ENCODE results near the gene TLX3. TPM values are rescaled to one million over a fixed set of nuclear protein-coding genes. Genes with fewer than 3 reads are reported as not detected.

TLX3 gene
- total and polyA plus RNA-seq, 2 of the 8 experiments (the other 6 are each of a cell fraction or from before 2014, with no cell fraction given), result not detected

DNA sequence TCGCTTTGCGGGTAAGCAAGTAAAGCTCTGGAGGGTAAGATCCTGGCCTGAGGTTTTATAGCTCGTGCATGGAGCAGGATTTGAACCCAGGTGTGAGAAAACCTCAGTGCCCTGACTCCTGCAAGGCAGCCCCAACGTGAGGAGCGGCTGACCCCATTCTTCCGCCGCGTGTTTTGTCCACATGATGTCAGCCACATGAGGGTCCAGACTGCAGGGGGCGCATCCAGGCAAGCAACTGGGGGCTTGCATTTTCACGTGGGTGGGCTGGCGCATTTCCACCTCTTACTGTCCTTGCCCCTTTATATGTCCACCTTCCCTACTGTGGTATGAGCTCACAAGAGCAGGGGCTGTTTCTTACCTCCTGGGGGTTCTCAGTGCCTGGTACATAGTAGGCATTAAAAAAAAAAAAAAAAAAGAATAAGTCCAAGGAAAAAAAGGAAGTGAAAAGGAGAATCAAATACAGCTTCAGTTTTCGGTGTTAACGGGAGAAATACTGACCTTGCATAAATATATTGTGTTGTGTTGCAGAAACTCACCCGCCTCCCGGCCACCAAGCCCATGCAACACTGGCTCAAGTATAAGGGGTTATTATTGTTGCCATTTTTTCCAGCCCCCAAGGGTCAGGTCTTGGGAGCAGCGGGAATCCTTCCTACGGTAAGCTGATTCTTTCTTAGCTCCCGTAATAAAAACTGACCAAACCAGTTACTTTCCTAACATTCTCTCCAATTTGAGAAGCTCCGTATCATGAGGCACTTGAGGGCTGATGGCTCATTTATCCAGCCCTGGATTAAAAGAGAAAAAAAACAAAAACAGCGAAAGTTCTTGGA lies 15.0 kb downstream of the TLX3 start:
- Histone ChIP-seq H3K79me2 (ENCODE audit: control insufficient read depth in 1 of 2, insufficient read depth in 2 of 2, low read length in 2 of 2) (no peaks in the 10 kb centered on the region), H3K27me3 (replicated peaks in 1 of 4; ENCODE audit: control insufficient read depth in 3 of 4, extremely low read depth in 1 of 4, insufficient read depth in 3 of 4, low read length in 3 of 4) (peaks cover 14 to 48% (median 38%) of the 10 kb centered on the region in 4 experiments), H3K9me3 (ENCODE audit: insufficient read depth in 2 of 2, low read depth in 1 of 2, low read length in 1 of 2) (no peaks in the 10 kb centered on the region), H3K23me2 (ENCODE audit: low read depth, low read length) (no peaks in the 10 kb centered on the region), H3K9ac (replicated peaks in 1 of 4; ENCODE audit: extremely low read depth in 1 of 4, low read depth in 3 of 4, low read length in 3 of 4) (no peak overlapping the region), H3K23ac (ENCODE audit: insufficient read length) (no peak overlapping the region), H4K20me1 (replicated peaks in 1 of 2; ENCODE audit: control insufficient read depth in 1 of 2, insufficient read depth in 2 of 2, low read length in 2 of 2) (peaks cover 2% of the 10 kb centered on the region in 2 experiments), H3K56ac (replicated peaks; ENCODE audit: insufficient read length, low read depth, low read length) (no peak overlapping the region), H3K27ac (ENCODE audit: low read depth, low read length) (no peak overlapping the region), H3K4ac (replicated peaks; ENCODE audit: insufficient read length, low read depth, low read length) (no peak overlapping the region), H3K36me3 (ENCODE audit: control insufficient read depth in 2 of 4, insufficient read depth in 4 of 4, low read length in 3 of 4) (no peaks in the 10 kb centered on the region), H3K4me3 (ENCODE audit: extremely low read depth in 1 of 4, insufficient read depth in 2 of 4, low read depth in 3 of 4, low read length in 4 of 4) (no peak overlapping the region), H4K8ac (ENCODE audit: extremely low read depth, insufficient read depth, low read length) (peak overlapping the region; percentile 28; the same call in 1 of the 2 replicates), H2AK5ac (ENCODE audit: low read depth, low read length) (no peak overlapping the region), H2AFZ (ENCODE audit: low read length) (no peak overlapping the region), H3K4me2 (ENCODE audit: insufficient read depth in 1 of 2, low read depth in 2 of 2, low read length in 2 of 2) (peak overlapping the region; percentile 42 to 47; a peak in 3 of 4 replicates), H2BK15ac (ENCODE audit: low read length) (no peak overlapping the region), H2BK5ac (ENCODE audit: low read depth, low read length) (no peak overlapping the region), H4K5ac (ENCODE audit: insufficient read length, low read depth, low read length) (no peak overlapping the region), H2BK120ac (replicated peaks; ENCODE audit: low read depth, low read length) (no peak overlapping the region), H3K14ac (ENCODE audit: insufficient read length) (no peak overlapping the region), H3K4me1 (replicated peaks in 1 of 4; ENCODE audit: control insufficient read depth in 3 of 4, insufficient read depth in 4 of 4, low read length in 3 of 4) (peaks cover 0 to 6% (median 2%) of the 10 kb centered on the region in 4 experiments; a peak in 3 of 7 replicates), H4K91ac (replicated peaks; ENCODE audit: insufficient read length, low read length) (no peak overlapping the region), H3K79me1 (ENCODE audit: low read depth, low read length) (no peaks in the 10 kb centered on the region), H2BK20ac (ENCODE audit: low read length) (no peak overlapping the region), H2BK12ac (ENCODE audit: low read depth, low read length) (no peak overlapping the region), H3K18ac (ENCODE audit: extremely low read depth, low read length) (no peak overlapping the region)
- DNase-seq (ENCODE audit: low read depth in 1 of 2, low spot score in 2 of 2) (no peak), FAIRE-seq (no peak)
- ChIA-PET POLR2A (ENCODE audit: partially characterized antibody) (interaction anchor here (1.2 to 1.5 kb wide), 4 partner anchors 17 to 66 kb away, joined by 3 to 4 read pairs (median 4); partner anchors contain the start of gene NPM1), CTCF (ENCODE audit: partially characterized antibody) (interaction anchor here (0.6 to 4.7 kb wide), 14 partner anchors 8 to 502 kb away, joined by 3 to 40 read pairs (median 4); partner anchors contain the start of gene TLX3)
- WGBS, 2 experiments (ENCODE audit: extremely low coverage in 1 of 2, insufficient coverage in 1 of 2, insufficient read length in 1 of 2, insufficient replicate concordance in 2 of 2, low coverage in 1 of 2, low lambda C conversion rate in 2 of 2, missing lambda C conversion rate in 1 of 2), result 48% methylated on average over 20 of the region's 20 CpGs; no CpG with 5 or more reads in 1 of the 2 experiments
- TF ChIP-seq TEAD4 (IDR thresholded peaks at IDR 0.05; ENCODE audit: low read depth, low read length), result no peak
- TF ChIP-seq RXRA (IDR thresholded peaks at IDR 0.05; ENCODE audit: insufficient read depth, low read depth, low read length), result no peak
- TF ChIP-seq PHF8 (conservative IDR thresholded peaks at IDR 0.05; ENCODE audit: low read depth, low read length), result no peak
- no peak for TF ChIP-seq SP1 (IDR thresholded peaks at IDR 0.05; ENCODE audit: low read depth, low read length)
- TF ChIP-seq CTBP2 (IDR thresholded peaks at IDR 0.05; ENCODE audit: borderline replicate concordance, insufficient read depth, insufficient read length, low read length), result no peak
- TF ChIP-seq GABPA (IDR thresholded peaks at IDR 0.05; ENCODE audit: borderline replicate concordance, insufficient read depth, low read length), result no peak
- TF ChIP-seq RFX5 (IDR thresholded peaks at IDR 0.05; ENCODE audit: borderline replicate concordance, low read depth, low read length), result no peak
- TF ChIP-seq TCF12 (IDR thresholded peaks at IDR 0.05; ENCODE audit: low read depth, low read length), result no peak
- no peak for TF ChIP-seq ZNF274 (IDR thresholded peaks at IDR 0.05; ENCODE audit: borderline replicate concordance, extremely low read depth, low read length)
- TF ChIP-seq KDM5A (IDR thresholded peaks at IDR 0.05; ENCODE audit: low read length), result no peak
- no peak for TF ChIP-seq ASH2L (IDR thresholded peaks at IDR 0.05; ENCODE audit: low read length)
- TF ChIP-seq SRF (IDR thresholded peaks at IDR 0.05; ENCODE audit: low read depth, low read length), result no peak

All from H1 (cell line).